ENCODE measurements around the gene VPS39. TPM values are rescaled to one million over a fixed set of nuclear protein-coding genes. Genes with fewer than 3 reads are reported as not detected.

Gene VPS39
- total RNA-seq, 1 experiment from 2014 or later, result 55.2 TPM

GRCh38 chr15:42172475-42172874, 35.6 kb downstream of the VPS39 start:
- no peaks in the 10 kb centered on the region for H3K4me1 ChIP-seq (ENCODE audit: control insufficient read depth, insufficient read depth, low read length)
- no peak overlapping the region for H3K27ac ChIP-seq (ENCODE audit: low read length)
- in situ Hi-C loops (cut with HindIII; ENCODE audit: low pct_unique_long_range_greater_than_20kb, low sequenced_read_pairs), result no loop called here
- no peaks in the 10 kb centered on the region for H3K9me3 ChIP-seq (ENCODE audit: control insufficient read depth, insufficient read depth, low read depth, low read length)
- no peak for TF ChIP-seq REST (IDR thresholded peaks at IDR 0.05; ENCODE audit: insufficient read depth in 1 of 2, low read depth in 2 of 2, low read length in 1 of 2)
- no peak for TF ChIP-seq POLR2AphosphoS5 (IDR thresholded peaks at IDR 0.05; ENCODE audit: low read depth, low read length)
- no peak for TF ChIP-seq TCF7L2 (IDR thresholded peaks at IDR 0.05; ENCODE audit: low read depth, low read length)
- no peak for TF ChIP-seq CTCF (IDR thresholded peaks at IDR 0.05)
- TF ChIP-seq SIN3A (IDR thresholded peaks at IDR 0.05; ENCODE audit: borderline replicate concordance, insufficient read depth, low read depth, low read length), result no peak
- intact Hi-C loops (cut with micrococcal nuclease; ENCODE audit: unreplicated experiment), result no loop called here
- no peak for DNase-seq (ENCODE audit: low read depth, low spot score)
- CTCF ChIA-PET, result no interaction called here
- POLR2A ChIA-PET, result no interaction called here
- no peaks in the 10 kb centered on the region for H3K27me3 ChIP-seq (ENCODE audit: control insufficient read depth, insufficient read depth, low read length)
- BruUV-seq (replicated peaks), result no TSS peak
- ATAC-seq, result no peak
- no peak overlapping the region for H3K4me3 ChIP-seq (ENCODE audit: low read depth in 2 of 2, low read length in 2 of 2)
- peaks cover 12% of the 10 kb centered on the region for H3K36me3 ChIP-seq (ENCODE audit: control insufficient read depth, insufficient read depth, low read length)

- intact Hi-C loops (cut with micrococcal nuclease; ENCODE audit: unreplicated experiment) (no loop called here), in situ Hi-C loops (cut with HindIII; ENCODE audit: low pct_unique_long_range_greater_than_20kb, low sequenced_read_pairs) (no loop called here)
- DNase-seq (ENCODE audit: low read depth, low spot score) (no peak), ATAC-seq (no peak)
- CTCF ChIA-PET, result no interaction called here
- no peak for TF ChIP-seq REST (IDR thresholded peaks at IDR 0.05; ENCODE audit: insufficient read depth in 1 of 2, low read depth in 2 of 2, low read length in 1 of 2)
- TF ChIP-seq SIN3A (IDR thresholded peaks at IDR 0.05; ENCODE audit: borderline replicate concordance, insufficient read depth, low read depth, low read length), result no peak
- no peak for TF ChIP-seq CTCF (IDR thresholded peaks at IDR 0.05)
- TF ChIP-seq POLR2AphosphoS5 (IDR thresholded peaks at IDR 0.05; ENCODE audit: low read depth, low read length), result no peak
- no peak for TF ChIP-seq TCF7L2 (IDR thresholded peaks at IDR 0.05; ENCODE audit: low read depth, low read length)
- Histone ChIP-seq H3K4me3 (ENCODE audit: low read depth in 2 of 2, low read length in 2 of 2) (no peak overlapping the region), H3K36me3 (ENCODE audit: control insufficient read depth, insufficient read depth, low read length) (peaks cover 9% of the 10 kb centered on the region), H3K9me3 (ENCODE audit: control insufficient read depth, insufficient read depth, low read depth, low read length) (no peaks in the 10 kb centered on the region), H3K4me1 (ENCODE audit: control insufficient read depth, insufficient read depth, low read length) (no peaks in the 10 kb centered on the region), H3K27me3 (ENCODE audit: control insufficient read depth, insufficient read depth, low read length) (no peaks in the 10 kb centered on the region), H3K27ac (ENCODE audit: low read length) (no peak overlapping the region)
- no TSS peak for BruUV-seq (replicated peaks)
- POLR2A ChIA-PET, result no interaction called here
Measured at GRCh38 chr15:42171795-42172194, 36.3 kb downstream of the VPS39 start.

Data from Panc1 (cell line).